Activated T-cell treated with anti-CD3 and anti-CD28 coated beads for 1 hour (primary cell): ENCODE results near the gene TNFRSF19.
A peak's percentile ranks its signal among the peaks of the same experiment; 100 is the strongest.

Source experiments
- DNase-seq: peaks from one replicate; pipeline ENCODE4 v3.0.0-alpha.2; 2020; ENCODE audit warnings: low read depth

TNFRSF19 gene

DNA sequence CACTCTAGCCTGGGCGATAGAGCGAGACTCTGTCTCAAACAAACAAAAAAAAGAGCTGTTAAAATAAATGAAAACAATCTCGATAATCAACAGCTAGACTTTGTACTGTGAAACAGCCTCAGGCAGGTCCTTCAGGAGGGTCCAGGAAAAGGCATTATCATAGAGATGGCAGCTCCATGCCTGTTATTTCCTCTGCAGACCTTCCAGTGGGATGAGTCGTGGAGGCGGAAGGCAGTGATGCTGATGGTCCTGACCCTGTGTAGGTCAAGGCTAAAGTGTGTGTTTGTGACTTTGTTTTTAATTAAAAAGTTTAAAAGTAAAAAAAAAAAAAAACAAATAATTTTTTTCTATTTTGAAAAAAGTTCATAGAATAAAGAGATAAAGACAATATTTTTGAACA, 117.4 kb downstream of the TNFRSF19 start:
- DNase-seq, result no peak

GRCh38 chr13:23688336-23688735, 118.1 kb downstream of the TNFRSF19 start:
- no peak for DNase-seq

GRCh38 chr13:23690668-23691067, 120.5 kb downstream of the TNFRSF19 start:
- no peak for DNase-seq

DNA sequence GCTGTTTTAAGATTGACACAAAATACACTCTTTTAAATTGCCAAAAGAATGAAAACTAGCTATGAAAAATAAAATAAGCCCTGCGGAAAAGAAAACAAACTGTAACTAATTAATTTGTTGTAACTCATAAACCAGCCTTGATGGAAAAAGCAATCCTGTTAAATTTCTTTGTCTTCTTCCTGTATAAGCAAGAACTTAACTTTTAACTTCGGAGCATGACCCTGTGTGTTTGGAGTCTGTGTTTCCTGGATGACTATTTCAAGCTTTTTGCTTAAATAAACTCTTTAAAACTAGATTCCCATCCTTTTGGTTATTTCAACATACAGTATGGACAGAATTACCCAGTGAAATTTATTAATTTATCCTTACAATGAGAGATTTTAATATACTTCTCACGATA, 122.6 kb downstream of the TNFRSF19 start:
- no peak for DNase-seq

- DNase-seq, result no peak
These were observed 125.0 kb downstream of the TNFRSF19 start for GRCh38 chr13:23695196-23695595.

- DNase-seq, result peak; percentile 42
These were observed 125.7 kb downstream of the TNFRSF19 start for GRCh38 chr13:23695711-23696464.

DNA sequence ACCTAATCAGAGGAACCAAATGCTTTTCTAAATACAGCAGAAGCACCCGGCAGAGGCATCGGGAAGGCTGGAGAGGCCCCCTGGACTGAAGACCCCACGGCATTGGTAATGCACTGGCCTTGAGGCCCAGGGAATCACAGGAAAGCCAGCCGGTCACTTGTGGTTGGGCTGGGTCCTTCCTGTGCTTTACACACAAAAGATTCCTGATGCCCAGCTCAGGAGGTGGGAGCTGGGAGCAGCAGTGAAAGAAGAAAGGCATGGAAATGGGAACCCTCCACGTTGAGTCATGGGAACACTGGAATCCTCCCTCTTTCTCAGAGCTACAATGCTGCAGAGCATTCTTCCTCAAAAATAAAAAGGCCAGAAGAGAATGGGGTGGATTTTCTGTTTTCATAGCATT, 126.4 kb downstream of the TNFRSF19 start:
- no peak for DNase-seq

GRCh38 chr13:23697772-23698313, 127.6 kb downstream of the TNFRSF19 start:
- no peak for DNase-seq

- DNase-seq, result no peak
These were observed 129.1 kb downstream of the TNFRSF19 start for GRCh38 chr13:23699271-23699670.

DNA sequence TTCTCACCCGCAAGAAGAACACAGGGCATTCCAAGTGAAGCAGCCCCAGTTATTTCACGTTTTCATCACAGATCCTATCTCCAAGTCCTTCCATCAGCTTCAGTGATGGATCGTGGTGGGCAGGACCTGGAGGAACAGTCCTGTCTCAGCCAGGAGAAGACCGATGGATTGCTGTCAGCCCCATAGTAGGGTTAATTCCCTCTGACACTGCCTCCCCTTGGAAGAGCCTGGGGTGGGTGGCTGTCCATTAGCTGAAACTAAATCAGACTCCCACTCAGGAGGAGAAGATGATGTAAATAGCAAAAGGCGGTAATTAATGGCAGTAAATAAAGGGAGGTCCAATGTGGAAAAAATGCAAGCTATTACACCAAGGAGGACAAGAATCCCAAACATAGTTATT, 131.0 kb downstream of the TNFRSF19 start:
- no peak for DNase-seq

DNA sequence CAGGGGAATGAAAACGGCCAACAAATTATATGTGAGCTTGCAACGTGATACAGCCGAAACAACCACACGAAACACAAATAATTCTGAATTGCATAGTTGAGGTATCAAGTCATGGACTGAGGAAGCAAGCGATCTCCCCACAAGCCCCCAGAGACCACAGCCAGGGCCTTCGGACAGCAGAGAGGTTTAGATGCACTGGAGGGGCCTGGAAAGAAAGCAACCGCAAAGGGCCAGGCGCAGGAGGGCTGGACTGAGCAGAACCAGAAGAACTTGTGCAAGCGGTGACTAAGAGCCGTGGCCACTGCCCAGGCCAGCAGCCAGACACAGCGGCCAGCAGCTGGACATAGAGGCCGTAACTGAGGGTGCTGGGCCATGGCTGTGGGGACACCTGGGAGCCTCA, 131.4 kb downstream of the TNFRSF19 start:
- no peak for DNase-seq

- no peak for DNase-seq
These were observed 133.1 kb downstream of the TNFRSF19 start for GRCh38 chr13:23703246-23703860.

DNA sequence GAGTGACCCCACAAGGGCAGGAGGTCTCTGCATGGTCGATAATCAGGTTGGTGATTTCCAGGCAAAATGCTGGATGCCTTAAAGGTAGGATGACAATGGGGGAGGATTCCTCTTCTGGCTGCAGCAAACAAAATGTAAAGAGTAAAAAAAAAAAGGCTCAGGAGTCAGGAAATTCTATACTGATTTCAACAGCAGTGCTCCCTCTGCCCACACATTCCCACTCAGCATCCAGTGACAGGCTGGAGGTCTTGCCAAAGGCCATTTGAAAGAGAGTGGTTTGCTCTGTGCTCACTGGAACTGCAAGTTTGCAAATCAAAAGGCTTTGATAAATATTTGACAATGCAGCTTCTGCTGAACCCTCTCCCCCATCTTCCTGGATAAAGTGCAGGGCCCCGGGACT, 135.4 kb downstream of the TNFRSF19 start:
- DNase-seq, result no peak

- DNase-seq, result no peak
These were observed 137.5 kb downstream of the TNFRSF19 start for GRCh38 chr13:23707674-23708073.

- DNase-seq, result no peak
These were observed 139.3 kb downstream of the TNFRSF19 start for GRCh38 chr13:23709536-23709935.

DNA sequence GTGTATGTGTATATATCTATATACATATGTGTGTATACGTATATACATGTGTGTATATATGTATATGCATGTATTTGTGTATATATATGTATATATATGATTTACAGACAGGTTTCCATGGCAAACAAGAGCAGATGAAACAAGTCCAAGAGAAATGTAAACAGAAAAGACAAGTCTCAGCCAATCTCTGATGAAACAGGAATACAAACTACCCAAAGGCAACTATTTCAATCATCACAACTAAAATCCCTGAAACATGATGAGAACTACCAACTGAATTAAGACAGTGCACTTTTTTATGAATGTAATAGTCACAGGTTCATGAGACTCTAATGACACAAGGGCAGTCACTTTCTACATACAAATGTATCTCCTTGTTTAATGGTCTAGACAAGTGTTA, 140.2 kb downstream of the TNFRSF19 start:
- DNase-seq, result no peak

DNA sequence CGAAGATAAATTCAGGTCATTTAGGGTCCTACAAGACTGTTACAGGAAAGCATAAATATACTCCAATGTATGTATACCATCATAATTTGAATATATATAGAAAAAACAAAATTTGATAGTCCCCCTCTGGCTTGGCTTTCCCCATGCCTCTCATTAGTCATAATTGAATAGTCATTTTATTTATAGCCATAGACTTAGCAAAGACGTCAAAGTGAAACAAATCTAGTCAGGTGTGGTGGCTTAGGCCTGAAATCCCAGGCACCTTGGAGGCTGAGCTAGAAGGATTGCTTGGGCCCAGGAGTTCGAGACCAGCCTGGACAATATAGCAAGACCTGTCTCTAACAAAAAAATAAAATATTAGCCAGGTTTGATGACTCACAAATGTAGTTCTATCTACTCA, 141.1 kb downstream of the TNFRSF19 start:
- no peak for DNase-seq

DNA sequence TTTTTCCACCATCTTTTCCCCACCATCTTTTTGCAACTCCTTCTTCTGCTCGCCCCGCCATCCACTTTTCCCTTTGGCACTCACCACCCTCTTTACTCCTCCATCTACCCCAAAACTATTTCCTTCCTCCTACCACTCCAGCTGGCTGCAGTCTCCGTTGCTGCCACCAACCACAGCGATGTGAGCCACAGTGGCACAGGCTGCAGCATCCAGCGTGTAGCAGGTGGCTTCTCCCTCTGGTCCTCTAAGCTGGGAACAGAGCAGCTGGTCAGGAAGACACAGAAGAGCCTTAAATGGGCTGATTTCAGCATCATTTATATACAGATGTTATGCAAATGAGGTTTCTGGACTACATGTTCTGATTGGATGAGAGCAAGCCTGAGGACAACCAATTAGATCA, 144.5 kb downstream of the TNFRSF19 start:
- no peak for DNase-seq

DNA sequence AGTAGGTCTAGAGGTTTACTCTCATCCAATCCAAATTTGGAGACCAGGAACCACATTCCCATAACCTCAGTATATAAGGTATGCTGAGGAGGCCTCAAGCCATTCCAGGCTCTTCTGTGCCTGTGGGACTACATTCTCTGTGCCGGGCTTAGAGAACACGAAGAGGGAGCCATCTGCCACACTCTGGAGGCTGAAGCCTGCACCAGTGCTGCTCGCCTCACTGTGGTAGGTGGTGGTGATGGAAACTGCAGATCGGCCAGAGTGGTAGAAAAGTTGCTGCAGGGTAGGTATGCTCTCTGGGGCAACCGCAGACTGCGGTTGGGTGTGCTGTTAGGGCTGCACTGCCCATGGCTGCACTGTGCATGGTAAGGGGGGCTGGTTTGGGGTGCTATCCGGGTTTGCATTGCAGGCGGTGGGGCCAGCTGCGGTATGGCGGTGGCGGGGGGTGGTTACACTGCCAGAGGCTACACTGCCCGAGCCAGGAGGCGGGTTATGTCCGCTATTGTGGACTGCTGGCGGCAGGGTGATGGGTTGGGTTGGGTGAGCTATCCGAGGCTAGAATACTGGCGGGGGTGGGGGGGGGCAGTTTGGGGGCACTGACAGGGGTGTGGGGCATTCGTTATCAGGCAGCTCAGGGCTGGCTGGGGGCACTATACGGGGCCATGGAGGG, 145.0 kb downstream of the TNFRSF19 start:
- DNase-seq, result no peak

DNA sequence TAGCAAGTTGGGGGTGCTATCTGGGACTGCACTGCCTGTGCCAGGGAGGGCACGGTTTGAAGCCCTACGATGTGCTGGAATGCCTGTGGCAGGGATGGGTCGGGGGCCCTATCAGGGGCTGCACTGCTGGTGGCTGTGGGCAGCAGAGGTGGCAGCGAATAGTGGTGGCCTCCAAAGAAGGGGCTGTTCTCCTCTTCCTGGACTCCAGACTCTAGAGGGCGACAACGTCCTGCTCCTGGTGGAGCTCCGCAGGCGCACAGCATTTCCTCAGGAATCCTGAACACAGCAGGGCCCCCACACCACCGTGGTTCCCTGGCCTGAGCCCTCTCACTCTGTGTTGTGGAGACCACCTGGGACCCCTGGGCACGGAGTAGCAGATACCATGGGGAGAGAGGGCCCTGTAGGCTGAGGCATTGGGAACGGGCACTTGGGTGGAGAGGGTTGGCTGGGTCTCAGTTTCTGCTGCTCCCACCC, 145.6 kb downstream of the TNFRSF19 start:
- DNase-seq, result no peak

DNA sequence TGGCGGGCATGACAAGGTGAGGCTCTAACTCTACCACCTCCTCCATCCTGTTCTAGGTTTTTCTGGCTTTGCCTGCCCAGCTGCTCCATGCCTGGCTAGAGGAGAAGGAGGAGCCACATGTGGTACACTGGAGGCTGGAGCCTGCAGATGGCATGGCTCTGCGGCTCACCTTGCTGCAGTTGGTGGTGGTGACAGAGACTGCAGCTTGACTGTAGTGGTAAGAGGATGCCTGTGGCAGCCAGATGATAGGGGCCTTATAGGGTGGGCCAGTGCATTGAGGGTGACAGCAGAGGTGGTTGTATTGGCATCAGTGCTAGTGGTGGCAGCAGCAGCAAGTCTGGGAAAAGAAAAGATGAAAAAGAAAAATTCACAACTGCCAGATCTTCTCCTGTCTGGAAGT, 146.2 kb downstream of the TNFRSF19 start:
- DNase-seq, result no peak

DNA sequence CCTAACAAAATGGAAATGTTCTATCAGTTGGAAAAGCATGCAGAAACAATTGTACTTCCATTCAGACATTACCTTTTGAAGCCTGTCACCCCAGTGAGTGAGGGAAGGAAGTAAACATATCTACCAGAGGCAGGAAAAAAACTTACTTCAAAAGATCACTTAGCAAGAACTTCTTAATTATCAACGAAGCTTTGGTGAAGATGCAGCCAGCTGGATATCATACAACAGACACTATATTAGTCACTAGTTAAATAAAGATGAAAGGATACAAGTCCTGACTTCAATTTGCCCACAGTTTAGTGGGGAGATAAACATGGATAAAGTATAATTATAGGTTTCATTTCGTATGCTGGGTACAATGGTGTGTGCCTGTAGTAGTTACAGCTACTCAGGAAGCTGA, 148.8 kb downstream of the TNFRSF19 start:
- DNase-seq, result no peak
